Choroid plexus epithelial cell (primary cell): ENCODE results near the gene RPS21.

Source experiments
- DNase-seq: peaks from one replicate; pipeline ENCODE4 v3.0.0-alpha.2; 2010; ENCODE audit warnings: low read depth
- H3K4me3 ChIP-seq: 2 replicates; pipeline ENCODE4 v1.5.1; 2011; ENCODE audit warnings: low read depth, mild to moderate bottlenecking, control low read depth, low read length, moderate library complexity
- TF ChIP-seq, protein P1 (sequence below): conservative IDR thresholded peaks from 2 replicates; pipeline ENCODE4 v1.5.1; 2011; ENCODE audit warnings: low read depth, mild to moderate bottlenecking, control low read depth, inconsistent platforms, low read length, moderate library complexity

Gene RPS21

DNA sequence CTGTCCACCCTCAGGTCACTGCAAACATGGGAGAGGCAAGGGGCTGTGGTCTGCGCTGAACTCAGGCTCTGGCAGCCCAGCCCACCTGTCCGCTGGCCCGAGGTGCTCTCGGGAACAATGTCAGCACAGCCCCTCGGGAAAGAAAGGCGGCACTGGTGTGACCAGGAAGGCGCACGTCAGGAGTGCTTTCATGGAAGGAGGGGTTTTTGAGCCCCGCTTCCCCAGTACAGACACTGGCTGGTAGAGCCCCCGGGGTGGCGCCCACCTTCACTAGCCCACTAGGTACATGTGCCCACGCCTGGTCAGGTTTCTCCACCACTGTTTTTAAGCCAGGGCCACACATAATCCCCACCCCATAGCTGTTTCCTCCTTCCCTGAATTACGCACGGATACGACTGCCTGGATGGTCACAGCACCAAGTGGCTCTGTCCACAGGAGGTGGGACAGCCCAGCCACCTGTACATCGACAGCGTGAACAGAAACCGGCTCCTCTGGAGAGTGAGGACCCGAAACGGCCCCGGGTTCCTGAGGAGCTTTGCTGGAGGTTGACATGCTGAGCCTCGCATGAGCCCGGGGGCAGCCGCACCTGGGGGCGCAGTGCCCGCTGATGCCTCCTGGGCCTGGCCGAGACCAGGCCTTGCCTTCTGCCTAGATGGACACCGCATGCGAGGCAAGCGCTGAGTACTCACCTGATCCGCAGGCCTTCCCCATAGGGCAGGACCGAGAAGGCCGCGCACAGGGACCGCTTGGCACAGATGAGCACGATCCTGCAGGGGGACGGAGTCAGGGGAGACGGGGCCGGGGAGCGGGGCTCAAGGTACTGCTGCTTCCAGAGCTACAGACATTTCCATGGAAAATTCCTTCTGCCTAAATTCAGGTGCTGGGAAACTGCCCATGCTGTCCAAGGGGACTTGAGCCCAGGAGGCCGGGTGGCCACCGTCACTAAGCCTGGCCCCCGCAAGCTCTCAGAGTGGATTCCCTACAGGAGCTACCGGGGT is 7.6 kb downstream of the RPS21 start:
- TF ChIP-seq, protein P1, sequence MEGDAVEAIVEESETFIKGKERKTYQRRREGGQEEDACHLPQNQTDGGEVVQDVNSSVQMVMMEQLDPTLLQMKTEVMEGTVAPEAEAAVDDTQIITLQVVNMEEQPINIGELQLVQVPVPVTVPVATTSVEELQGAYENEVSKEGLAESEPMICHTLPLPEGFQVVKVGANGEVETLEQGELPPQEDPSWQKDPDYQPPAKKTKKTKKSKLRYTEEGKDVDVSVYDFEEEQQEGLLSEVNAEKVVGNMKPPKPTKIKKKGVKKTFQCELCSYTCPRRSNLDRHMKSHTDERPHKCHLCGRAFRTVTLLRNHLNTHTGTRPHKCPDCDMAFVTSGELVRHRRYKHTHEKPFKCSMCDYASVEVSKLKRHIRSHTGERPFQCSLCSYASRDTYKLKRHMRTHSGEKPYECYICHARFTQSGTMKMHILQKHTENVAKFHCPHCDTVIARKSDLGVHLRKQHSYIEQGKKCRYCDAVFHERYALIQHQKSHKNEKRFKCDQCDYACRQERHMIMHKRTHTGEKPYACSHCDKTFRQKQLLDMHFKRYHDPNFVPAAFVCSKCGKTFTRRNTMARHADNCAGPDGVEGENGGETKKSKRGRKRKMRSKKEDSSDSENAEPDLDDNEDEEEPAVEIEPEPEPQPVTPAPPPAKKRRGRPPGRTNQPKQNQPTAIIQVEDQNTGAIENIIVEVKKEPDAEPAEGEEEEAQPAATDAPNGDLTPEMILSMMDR = no peak
- DNase-seq = no peak
- H3K4me3 ChIP-seq = no peak overlapping the region

DNA sequence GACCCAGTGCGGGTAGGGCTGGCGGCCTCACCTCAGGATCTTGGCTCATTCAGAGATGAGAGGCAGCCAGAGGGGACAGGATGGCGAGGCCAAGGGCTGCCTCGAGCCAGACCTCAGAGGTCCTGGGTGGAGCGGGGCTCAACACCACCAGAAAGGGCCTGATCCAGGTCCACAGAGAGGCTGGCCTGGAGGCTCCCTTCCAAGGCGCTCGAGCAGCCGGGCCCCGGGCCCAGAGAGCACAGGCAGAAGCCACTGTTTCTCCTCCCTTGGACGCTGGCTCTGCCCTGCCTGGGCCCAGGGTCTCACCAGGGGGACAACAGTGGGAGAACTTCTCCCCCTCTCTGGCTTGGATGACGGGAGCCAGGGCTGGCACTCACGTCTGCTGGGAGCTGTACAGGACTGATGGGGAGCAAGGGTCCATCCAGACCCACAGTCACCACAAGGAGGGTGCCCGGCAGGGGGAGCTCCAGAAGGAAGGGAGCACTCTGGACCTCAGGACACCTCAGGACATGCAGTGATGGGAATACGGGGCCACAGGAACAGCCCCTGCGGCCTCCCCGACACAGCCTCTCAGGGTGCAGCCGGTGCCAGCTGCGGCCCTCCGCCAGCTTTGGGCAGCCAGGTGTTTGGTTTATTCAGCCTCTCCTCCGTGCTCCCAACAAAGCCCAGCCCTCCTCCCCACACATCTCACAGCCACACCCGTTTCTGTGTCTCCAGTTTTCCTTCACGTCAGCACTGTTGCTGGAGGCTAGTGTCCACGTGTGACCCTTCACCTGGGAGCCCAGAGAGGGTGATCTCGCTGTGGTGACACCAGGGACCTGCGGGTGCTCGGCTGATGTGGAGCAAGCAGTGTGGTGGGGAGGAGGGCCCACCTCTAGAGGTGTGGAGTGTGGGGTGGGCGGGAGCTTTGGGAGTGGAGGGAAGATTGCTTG is 8.7 kb downstream of the RPS21 start:
- no peak for DNase-seq
- H3K4me3 ChIP-seq = no peak overlapping the region
- TF ChIP-seq, protein P1 = peak; percentile 3

DNA sequence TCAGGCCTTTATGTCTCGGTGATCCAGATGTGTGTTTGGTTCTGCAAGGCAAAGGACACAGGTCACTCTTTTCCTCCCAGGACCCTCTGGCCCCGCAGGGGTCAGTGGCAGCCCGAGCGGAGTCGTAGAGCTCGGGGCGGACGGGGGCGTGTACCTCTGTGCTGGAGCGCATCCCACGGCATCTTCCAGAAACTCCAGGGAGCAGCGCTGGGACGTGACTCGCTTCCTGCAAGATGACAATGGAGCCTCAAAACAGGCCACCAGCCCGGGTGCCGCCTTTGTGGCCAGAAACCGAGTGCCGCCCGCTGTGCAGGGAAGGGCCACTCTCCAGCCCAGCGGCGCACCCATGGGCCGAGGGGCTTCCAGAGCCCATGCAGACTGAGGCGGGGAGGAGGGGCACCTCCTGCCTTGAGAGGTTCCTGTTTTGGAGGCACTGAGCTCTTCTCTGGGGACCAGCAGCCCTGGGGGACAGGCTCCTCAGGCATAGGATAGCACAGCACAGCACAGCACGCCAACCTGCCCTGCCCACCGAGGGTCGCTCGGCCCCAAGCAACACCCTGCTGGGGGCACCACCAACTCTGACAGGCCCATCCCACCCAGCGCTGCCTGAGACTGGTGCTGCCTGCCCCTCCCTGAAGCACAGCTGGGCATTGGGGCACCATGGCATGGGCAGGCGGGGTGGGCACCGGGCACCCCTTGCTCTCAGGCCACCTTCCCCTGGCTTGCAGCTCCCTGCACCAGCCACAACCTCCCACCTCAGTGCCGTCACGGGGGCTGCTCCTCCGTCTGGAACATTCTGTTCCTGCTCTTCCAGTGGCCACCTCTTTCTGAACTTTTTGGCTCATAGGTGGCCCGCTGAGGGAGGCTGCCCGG is 9.7 kb downstream of the RPS21 start:
- no peak for DNase-seq
- TF ChIP-seq, protein P1 = no peak
- H3K4me3 ChIP-seq = no peak overlapping the region

DNA sequence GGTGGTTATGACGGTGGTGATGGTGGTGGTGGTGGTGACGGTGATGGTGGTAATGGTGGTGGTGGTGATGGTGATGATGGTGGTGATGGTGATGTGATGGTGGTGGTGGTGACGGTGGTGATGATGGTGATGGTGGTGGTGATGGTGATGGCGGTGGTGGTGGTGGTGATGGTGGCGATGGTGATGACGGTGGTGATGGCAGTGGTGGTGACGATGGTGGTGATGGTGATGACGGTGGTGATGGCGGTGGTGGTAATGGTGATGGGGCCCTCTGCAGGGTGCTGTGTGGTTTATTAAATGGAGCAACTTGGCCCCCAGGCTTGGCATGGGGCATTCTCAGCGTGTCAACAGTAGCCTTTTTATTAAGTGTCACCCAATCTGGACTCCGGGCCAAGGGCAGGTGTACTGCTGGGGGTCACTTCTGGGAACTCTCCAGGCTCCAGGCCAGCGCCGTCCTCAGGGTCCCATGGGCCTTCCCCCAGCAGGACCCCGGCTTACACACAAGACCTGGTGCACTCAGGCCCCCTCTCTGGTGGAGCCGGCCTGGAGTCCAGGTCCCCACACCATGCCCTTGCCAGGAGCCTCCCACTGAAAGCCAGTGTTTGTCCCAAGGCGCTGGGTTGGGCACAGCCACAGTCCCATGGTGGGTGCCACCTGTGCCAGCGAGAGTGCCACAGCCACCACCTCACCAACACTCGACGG is 11.4 kb downstream of the RPS21 start:
- no peak overlapping the region for H3K4me3 ChIP-seq
- TF ChIP-seq, protein P1 = no peak
- DNase-seq = no peak

DNA sequence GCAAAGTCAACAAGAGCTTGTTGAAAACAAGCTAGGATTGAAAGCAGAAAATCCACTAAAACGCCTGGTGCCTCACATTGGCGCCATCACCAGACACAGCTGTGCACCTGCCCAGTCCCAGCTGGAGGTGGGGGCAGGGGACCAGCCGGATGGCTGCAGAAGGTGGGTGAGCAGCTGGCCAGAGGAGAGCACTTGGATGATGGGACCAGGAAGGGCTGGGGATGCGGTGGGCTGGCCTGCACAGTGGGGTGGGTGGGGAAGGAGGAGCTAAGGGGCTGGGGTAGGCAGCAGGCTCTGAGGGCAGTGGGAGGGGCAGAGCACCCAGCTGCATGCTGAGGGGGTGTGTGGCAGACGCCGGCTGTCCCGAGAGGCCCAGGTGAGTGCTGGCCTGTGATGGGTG is 13.1 kb downstream of the RPS21 start:
- no peak overlapping the region for H3K4me3 ChIP-seq
- no peak for DNase-seq
- TF ChIP-seq, protein P1 = no peak

DNA sequence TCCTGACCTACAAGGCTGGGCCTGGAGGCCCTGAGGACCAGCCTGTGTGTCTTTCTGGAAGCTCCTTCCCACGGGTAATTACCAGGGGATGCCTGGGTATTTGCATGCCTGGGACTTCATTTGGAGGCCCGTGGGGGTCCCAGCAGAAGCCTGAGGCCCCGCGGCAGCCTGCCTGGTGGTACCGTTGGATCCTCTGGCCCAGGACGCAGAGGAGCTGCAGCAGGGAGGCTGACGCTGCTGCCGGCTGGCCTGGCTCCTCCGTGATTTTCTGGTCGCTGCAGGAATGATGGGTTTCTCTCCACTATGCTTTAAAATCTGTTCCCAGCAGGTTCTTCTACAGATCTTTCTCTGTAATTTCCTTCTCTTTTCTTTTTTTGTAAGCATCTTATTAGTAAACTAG is 13.6 kb downstream of the RPS21 start:
- no peak overlapping the region for H3K4me3 ChIP-seq
- TF ChIP-seq, protein P1 = no peak
- DNase-seq = no peak
